Measurements from ENCODE around the gene GMDS.

GMDS gene

DNA sequence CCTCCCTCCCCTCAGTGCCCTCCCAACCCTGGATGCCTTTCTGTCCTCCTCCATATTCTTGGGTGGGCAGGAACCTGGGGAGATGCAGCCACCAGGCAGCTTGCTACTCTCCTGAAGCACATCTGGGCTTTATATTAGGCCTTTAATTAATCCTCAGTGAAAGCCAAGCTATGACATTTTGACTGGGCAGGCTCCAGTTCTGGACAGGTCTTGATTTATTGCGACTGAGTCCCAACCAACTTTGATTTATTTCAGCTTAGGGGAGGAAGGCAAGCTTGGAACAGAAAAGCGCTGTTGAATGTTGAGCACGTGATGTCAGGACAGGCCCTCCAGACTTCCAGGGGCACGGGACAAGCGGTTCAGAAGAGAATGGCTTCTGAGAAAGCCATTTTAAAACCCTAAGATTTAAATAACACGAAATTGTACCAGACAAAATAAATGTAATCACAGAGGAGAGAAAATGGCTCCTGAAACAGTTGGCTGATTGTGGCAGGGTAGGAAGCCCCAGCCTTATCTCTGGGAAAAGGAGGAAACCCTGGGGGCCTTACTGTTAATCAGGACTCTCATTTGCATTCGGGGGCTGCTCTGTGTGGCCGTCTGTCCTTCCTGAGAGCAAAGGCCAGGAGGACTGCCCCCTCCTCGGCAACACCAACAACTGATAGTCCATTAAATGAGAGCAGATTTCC lies 341.5 kb downstream of the GMDS start:
- Histone ChIP-seq H3K4me2 (no peak overlapping the region), H3K27me3 (ENCODE audit: insufficient read depth, low read depth) (no peaks in the 10 kb centered on the region), H3K36me3 (ENCODE audit: insufficient read depth) (no peaks in the 10 kb centered on the region; the same call in 1 of the 2 replicates), H2AFZ (ENCODE audit: low read depth) (no peak overlapping the region), H3K27ac (no peak overlapping the region), H3K4me1 (ENCODE audit: low read depth, poor library complexity, severe bottlenecking) (no peaks in the 10 kb centered on the region), H3K4me3 (IDR thresholded peaks at IDR 0.05; ENCODE audit: insufficient read depth, low read depth, low read length) (no peak overlapping the region), H3K9ac (no peak overlapping the region), H4K20me1 (ENCODE audit: insufficient read depth) (no peaks in the 10 kb centered on the region), H3K79me2 (ENCODE audit: insufficient read depth, low read depth) (no peaks in the 10 kb centered on the region)
- TF ChIP-seq, protein P1, sequence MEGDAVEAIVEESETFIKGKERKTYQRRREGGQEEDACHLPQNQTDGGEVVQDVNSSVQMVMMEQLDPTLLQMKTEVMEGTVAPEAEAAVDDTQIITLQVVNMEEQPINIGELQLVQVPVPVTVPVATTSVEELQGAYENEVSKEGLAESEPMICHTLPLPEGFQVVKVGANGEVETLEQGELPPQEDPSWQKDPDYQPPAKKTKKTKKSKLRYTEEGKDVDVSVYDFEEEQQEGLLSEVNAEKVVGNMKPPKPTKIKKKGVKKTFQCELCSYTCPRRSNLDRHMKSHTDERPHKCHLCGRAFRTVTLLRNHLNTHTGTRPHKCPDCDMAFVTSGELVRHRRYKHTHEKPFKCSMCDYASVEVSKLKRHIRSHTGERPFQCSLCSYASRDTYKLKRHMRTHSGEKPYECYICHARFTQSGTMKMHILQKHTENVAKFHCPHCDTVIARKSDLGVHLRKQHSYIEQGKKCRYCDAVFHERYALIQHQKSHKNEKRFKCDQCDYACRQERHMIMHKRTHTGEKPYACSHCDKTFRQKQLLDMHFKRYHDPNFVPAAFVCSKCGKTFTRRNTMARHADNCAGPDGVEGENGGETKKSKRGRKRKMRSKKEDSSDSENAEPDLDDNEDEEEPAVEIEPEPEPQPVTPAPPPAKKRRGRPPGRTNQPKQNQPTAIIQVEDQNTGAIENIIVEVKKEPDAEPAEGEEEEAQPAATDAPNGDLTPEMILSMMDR (conservative IDR thresholded peaks at IDR 0.05; ENCODE audit: low read depth, low read length) = no peak

DNA sequence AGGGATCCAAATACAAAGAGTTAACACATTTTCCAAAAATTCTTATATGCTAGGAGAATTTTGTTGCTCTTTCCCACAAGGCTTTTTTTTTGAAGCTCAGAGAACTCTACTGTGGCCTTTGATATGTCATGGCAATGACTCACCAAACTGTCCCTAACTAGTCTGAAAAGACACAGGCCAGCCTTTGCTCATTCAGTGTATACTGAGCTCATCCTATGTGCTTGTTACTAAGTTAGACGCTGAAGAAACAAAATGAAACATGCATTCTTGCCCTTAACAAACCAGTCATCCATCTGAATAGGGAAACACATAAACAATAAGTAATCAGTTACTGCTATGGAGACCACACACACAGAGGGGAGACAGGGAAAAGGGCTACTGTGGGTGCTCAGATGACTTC lies 343.8 kb downstream of the GMDS start:
- Histone ChIP-seq H3K27ac (no peak overlapping the region), H3K36me3 (ENCODE audit: insufficient read depth) (no peaks in the 10 kb centered on the region; the same call in 1 of the 2 replicates), H2AFZ (ENCODE audit: low read depth) (no peak overlapping the region)

DNA sequence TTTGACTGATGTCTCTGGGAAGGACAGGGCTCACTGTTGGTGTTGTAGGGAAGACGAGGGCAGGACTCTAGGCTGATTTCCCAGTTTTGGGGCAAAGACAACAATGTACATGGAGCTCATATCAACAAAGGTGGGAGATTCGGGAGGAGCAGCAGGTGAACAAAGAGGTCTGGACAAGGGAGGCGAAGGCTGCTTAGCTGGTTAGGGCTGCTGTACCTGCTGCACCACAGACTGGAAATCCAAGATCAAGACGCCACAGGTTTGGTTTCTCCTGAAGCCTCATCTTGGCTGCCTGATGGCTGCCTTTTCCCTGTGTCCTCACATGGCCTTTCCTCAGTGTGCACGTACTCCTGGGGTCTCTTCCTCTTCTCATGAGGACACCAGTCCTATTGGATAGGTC lies 348.5 kb downstream of the GMDS start:
- Histone ChIP-seq H3K79me2 (ENCODE audit: insufficient read depth, low read depth) (no peaks in the 10 kb centered on the region), H3K27ac (no peak overlapping the region), H4K20me1 (ENCODE audit: insufficient read depth) (no peaks in the 10 kb centered on the region), H3K9ac (no peak overlapping the region), H3K4me3 (IDR thresholded peaks at IDR 0.05; ENCODE audit: insufficient read depth, low read depth, low read length) (no peak overlapping the region), H3K27me3 (ENCODE audit: insufficient read depth, low read depth) (no peaks in the 10 kb centered on the region), H3K36me3 (ENCODE audit: insufficient read depth) (no peaks in the 10 kb centered on the region), H2AFZ (ENCODE audit: low read depth) (no peak overlapping the region), H3K4me1 (ENCODE audit: low read depth, poor library complexity, severe bottlenecking) (no peaks in the 10 kb centered on the region), H3K4me2 (no peak overlapping the region)
- TF ChIP-seq, protein P1 (conservative IDR thresholded peaks at IDR 0.05; ENCODE audit: low read depth, low read length) = no peak

More for the DNA sequence above, 343.8 kb downstream of the GMDS start:
- Histone ChIP-seq H3K79me2 (ENCODE audit: insufficient read depth, low read depth) (no peaks in the 10 kb centered on the region), H3K9ac (no peak overlapping the region), H3K4me1 (ENCODE audit: low read depth, poor library complexity, severe bottlenecking) (no peaks in the 10 kb centered on the region), H4K20me1 (ENCODE audit: insufficient read depth) (no peaks in the 10 kb centered on the region), H3K4me3 (IDR thresholded peaks at IDR 0.05; ENCODE audit: insufficient read depth, low read depth, low read length) (no peak overlapping the region), H3K27me3 (ENCODE audit: insufficient read depth, low read depth) (no peaks in the 10 kb centered on the region), H3K4me2 (no peak overlapping the region)
- TF ChIP-seq, protein P1 (conservative IDR thresholded peaks at IDR 0.05; ENCODE audit: low read depth, low read length) = no peak

DNA sequence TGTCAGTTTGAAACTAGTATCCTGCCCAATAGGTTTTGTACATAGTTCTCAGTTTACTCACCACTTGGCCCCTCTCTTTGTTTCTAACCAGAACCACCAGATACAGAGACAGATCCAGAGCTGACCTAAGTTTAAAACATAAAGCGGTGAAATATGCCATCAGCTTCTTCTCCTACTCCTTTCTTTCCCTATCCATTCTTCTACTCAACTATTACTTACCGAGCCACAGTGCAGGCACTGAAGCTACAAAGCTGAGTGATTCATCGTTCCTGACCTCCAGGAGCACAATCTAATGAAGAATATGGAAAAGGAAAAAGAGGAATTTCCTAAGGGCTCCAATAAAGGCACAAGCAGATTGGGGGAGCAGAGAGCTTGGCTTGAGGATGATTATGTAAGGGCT lies 349.7 kb downstream of the GMDS start:
- Histone ChIP-seq H3K9ac (no peak overlapping the region), H3K27ac (no peak overlapping the region), H3K27me3 (ENCODE audit: insufficient read depth, low read depth) (no peaks in the 10 kb centered on the region), H3K4me3 (IDR thresholded peaks at IDR 0.05; ENCODE audit: insufficient read depth, low read depth, low read length) (no peak overlapping the region), H2AFZ (ENCODE audit: low read depth) (no peak overlapping the region), H3K4me1 (ENCODE audit: low read depth, poor library complexity, severe bottlenecking) (no peaks in the 10 kb centered on the region), H3K4me2 (no peak overlapping the region), H3K36me3 (ENCODE audit: insufficient read depth) (no peaks in the 10 kb centered on the region), H4K20me1 (ENCODE audit: insufficient read depth) (no peaks in the 10 kb centered on the region), H3K79me2 (ENCODE audit: insufficient read depth, low read depth) (no peaks in the 10 kb centered on the region)
- TF ChIP-seq, protein P1 (conservative IDR thresholded peaks at IDR 0.05; ENCODE audit: low read depth, low read length) = no peak

All from KMS-11 (cell line).